Measurements from ENCODE around the gene LRMDA. TPM values are rescaled to one million over a fixed set of nuclear protein-coding genes. Genes with fewer than 3 reads are reported as not detected.

Gene LRMDA
- total RNA-seq, 1 donor from 2014 or later, result not detected

GRCh38 chr10:75469006-75469616, 37.7 kb downstream of the LRMDA start:
- intact Hi-C loops (cut with micrococcal nuclease), result no loop called here
- ATAC-seq (ENCODE audit: low read depth) (no peak), DNase-seq (no peak)
- TF ChIP-seq CTCF (IDR thresholded peaks at IDR 0.05), result no peak
- ChIA-PET CTCF (no interaction called here), POLR2A (no interaction called here)
- Mint-ChIP-seq H3K27me3 (peaks cover 5% of the 10 kb centered on the region), H3K9me3 (no peaks in the 10 kb centered on the region), H3K27ac (no peak overlapping the region), H3K4me1 (no peaks in the 10 kb centered on the region), H3K36me3 (ENCODE audit: low read depth) (no peaks in the 10 kb centered on the region), H3K4me3 (no peak overlapping the region)

DNA sequence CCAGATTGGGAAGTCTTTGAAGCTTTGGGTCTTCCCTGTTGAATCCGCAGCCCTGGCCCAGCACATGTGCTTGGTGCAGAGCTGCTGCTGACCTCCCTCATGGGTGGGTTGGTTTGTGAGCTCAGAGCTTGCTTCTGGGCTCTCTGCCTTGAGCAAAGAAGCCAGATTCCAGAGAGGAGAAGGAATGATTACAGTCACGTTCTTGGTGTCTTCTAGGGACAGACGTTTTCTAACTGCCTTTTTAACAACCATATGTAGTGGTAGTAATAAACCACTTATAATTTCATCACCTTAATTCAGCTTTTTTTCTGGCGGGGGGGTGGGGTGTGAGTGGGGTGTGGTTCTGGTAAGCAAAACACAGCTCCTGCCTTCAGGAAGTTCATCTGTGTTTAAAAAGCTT, 39.5 kb downstream of the LRMDA start:
- Mint-ChIP-seq H3K4me1 (no peaks in the 10 kb centered on the region), H3K27me3 (peaks cover 4% of the 10 kb centered on the region), H3K27ac (no peak overlapping the region), H3K36me3 (ENCODE audit: low read depth) (no peaks in the 10 kb centered on the region), H3K9me3 (peaks cover 4% of the 10 kb centered on the region), H3K4me3 (no peak overlapping the region)
- no peak for ATAC-seq (ENCODE audit: low read depth)
- ChIA-PET CTCF (interaction anchor here (0.6 kb wide), 1 partner anchor 23 kb away, joined by 3 read pairs; no protein-coding TSS in a partner anchor), POLR2A (no interaction called here)
- intact Hi-C loops (cut with micrococcal nuclease), result no loop called here
- TF ChIP-seq CTCF (IDR thresholded peaks at IDR 0.05), result no peak
- no peak for DNase-seq

GRCh38 chr10:75472685-75473084, 41.3 kb downstream of the LRMDA start:
- intact Hi-C loops (cut with micrococcal nuclease), result no loop called here
- no peak for DNase-seq
- H3K36me3 Mint-ChIP-seq (ENCODE audit: low read depth), result no peaks in the 10 kb centered on the region
- no peak for ATAC-seq (ENCODE audit: low read depth)
- ChIA-PET POLR2A (no interaction called here), CTCF (no interaction called here)
- H3K4me1 Mint-ChIP-seq, result no peaks in the 10 kb centered on the region
- TF ChIP-seq CTCF (IDR thresholded peaks at IDR 0.05), result no peak
- no peak overlapping the region for H3K4me3 Mint-ChIP-seq
- peaks cover 4% of the 10 kb centered on the region for H3K9me3 Mint-ChIP-seq
- no peaks in the 10 kb centered on the region for H3K27me3 Mint-ChIP-seq
- no peak overlapping the region for H3K27ac Mint-ChIP-seq

DNA sequence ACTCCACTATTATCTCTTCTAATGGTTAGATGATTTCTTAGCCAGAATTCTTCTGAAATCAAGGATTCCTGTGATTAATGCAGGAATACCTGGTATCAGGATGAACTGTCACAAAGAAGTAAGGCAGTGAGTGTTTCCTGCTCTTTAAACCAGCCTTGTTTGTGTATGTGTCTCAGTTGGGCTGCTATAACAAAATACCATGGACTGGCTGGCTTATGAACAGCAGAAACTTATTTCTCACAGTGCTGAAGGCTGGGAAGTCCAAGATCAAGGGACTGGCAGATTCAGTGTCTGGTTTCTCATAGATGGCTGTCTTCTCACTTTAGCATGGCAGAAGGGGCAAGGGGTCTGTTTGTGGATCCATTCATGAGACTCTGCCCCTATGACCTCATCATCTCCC, 42.7 kb downstream of the LRMDA start:
- Mint-ChIP-seq H3K4me3 (no peak overlapping the region), H3K36me3 (ENCODE audit: low read depth) (no peaks in the 10 kb centered on the region), H3K4me1 (no peaks in the 10 kb centered on the region), H3K9me3 (peaks cover 4% of the 10 kb centered on the region), H3K27me3 (no peaks in the 10 kb centered on the region), H3K27ac (no peak overlapping the region)
- ChIA-PET CTCF (no interaction called here), POLR2A (no interaction called here)
- intact Hi-C loops (cut with micrococcal nuclease), result no loop called here
- no peak for TF ChIP-seq CTCF (IDR thresholded peaks at IDR 0.05)
- DNase-seq (no peak), ATAC-seq (ENCODE audit: low read depth) (no peak)

GRCh38 chr10:75475460-75476182, 44.2 kb downstream of the LRMDA start:
- no peak overlapping the region for H3K27ac Mint-ChIP-seq
- ChIA-PET POLR2A (no interaction called here), CTCF (no interaction called here)
- DNase-seq (no peak), ATAC-seq (ENCODE audit: low read depth) (no peak)
- intact Hi-C loops (cut with micrococcal nuclease), result no loop called here
- H3K36me3 Mint-ChIP-seq (ENCODE audit: low read depth), result no peaks in the 10 kb centered on the region
- TF ChIP-seq CTCF (IDR thresholded peaks at IDR 0.05), result no peak
- H3K4me1 Mint-ChIP-seq, result no peaks in the 10 kb centered on the region
- H3K27me3 Mint-ChIP-seq, result no peaks in the 10 kb centered on the region
- H3K9me3 Mint-ChIP-seq, result peaks cover 4% of the 10 kb centered on the region
- no peak overlapping the region for H3K4me3 Mint-ChIP-seq

Measured in activated B cell treated with CpG ODN at 0.5 μM for 24 hours (primary cell).